ENCODE measurements around the gene CERS3. TPM values are rescaled to one million over a fixed set of nuclear protein-coding genes. Genes with fewer than 3 reads are reported as not detected.

Gene CERS3
- polyA plus RNA-seq, 3 donors, result 0.04 TPM; not detected in 2

- Mint-ChIP-seq H3K27ac (peak overlapping the region in 1 of 7 donors; percentile 80), H3K36me3 (peaks cover 43 to 49% of the 10 kb centered on the region in 2 donors), H3K27me3 (ENCODE audit: low read depth in 3 of 3) (no peaks in the 10 kb centered on the region), H3K4me3 (no peak overlapping the region), H3K9me3 (no peaks in the 10 kb centered on the region), H3K4me1 (peaks cover 10% of the 10 kb centered on the region)
- no peak overlapping the region for H3K27ac ChIP-seq (ENCODE audit: low read depth in 1 of 2, low read length in 2 of 2)
- no peak overlapping the region for H3K9ac ChIP-seq (ENCODE audit: insufficient read depth, low read length, poor library complexity, severe bottlenecking)
- H4K20me1 ChIP-seq (ENCODE audit: insufficient read depth, low read length), result no peaks in the 10 kb centered on the region
- intact Hi-C loops (cut with micrococcal nuclease), result no loop called here
- TF ChIP-seq CTCF (IDR thresholded peaks at IDR 0.05), result no peak
- DNase-seq, result no peak
- WGBS (ENCODE audit: insufficient coverage), result 89% methylated on average over 6 of the region's 8 CpGs
- H3K36me3 ChIP-seq (replicated peaks in 1 of 2; ENCODE audit: control insufficient read depth in 1 of 2, insufficient read depth in 2 of 2, low read length in 2 of 2), result peaks cover 23 to 56% of the 10 kb centered on the region in 2 donors
- peaks cover 7 to 15% of the 10 kb centered on the region in 2 donors for H3K4me1 ChIP-seq (ENCODE audit: control insufficient read depth in 1 of 2, insufficient read depth in 2 of 2, low read length in 2 of 2)
- H3K27me3 ChIP-seq (ENCODE audit: control insufficient read depth in 2 of 2, insufficient read depth in 2 of 2, low read length in 2 of 2), result no peaks in the 10 kb centered on the region
- no peaks in the 10 kb centered on the region for H3K79me2 ChIP-seq (ENCODE audit: insufficient read depth, low read length)
- no peak overlapping the region for H2AFZ ChIP-seq (ENCODE audit: insufficient read depth, low read depth, low read length, poor library complexity, severe bottlenecking)
- no peak overlapping the region for H3K4me3 ChIP-seq (replicated peaks in 1 of 3; ENCODE audit: low read depth in 2 of 3, low read length in 3 of 3)
- no peaks in the 10 kb centered on the region for H3K9me3 ChIP-seq (replicated peaks in 1 of 2; ENCODE audit: control insufficient read depth in 1 of 2, insufficient read depth in 1 of 2, low read length in 2 of 2)
- no peak overlapping the region for H3K4me2 ChIP-seq (replicated peaks; ENCODE audit: extremely low read depth, low read length, poor library complexity, severe bottlenecking)
Observed at GRCh38 chr15:100569391-100569790, 40.6 kb upstream of the CERS3 start.

DNA sequence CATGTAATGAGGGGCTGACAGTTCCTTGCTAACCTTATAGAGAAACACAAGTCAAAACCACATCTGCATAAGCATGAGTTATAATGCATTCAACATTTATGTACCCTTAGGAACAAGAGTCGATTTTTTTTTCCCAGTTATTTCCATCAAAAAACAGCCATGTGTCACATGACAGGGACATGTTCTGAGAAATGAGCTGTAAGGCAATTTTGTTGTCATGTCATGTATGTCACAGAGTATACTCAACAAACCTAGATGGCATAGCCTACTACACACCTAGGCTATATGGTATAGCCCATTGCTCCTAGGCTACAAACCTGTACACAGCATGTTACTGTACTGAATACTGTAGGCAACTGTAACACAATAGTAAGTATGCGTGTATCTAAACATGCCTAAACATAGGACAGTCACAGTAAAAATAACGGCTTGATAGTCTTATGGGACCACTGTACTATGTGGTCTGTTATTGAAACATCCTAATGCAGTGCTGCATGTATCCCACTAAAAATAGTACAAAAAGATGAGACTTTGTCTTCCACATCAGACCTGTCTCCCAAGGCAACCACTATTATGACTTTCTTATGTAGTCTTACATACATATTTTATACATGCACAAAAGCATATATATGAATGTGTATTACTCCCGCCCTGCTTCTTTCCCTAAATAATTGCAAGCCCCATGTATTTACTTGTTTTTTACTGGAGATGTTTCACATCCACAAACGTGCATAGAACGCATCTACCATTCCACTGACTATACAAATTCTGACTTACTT lies 38.3 kb upstream of the CERS3 start:
- Histone ChIP-seq H3K36me3 (replicated peaks in 1 of 2; ENCODE audit: control insufficient read depth in 1 of 2, insufficient read depth in 2 of 2, low read length in 2 of 2) (peaks cover 9 to 38% of the 10 kb centered on the region in 2 donors), H4K20me1 (ENCODE audit: insufficient read depth, low read length) (no peaks in the 10 kb centered on the region), H3K27ac (ENCODE audit: low read depth in 1 of 2, low read length in 2 of 2) (no peak overlapping the region), H3K79me2 (ENCODE audit: insufficient read depth, low read length) (no peaks in the 10 kb centered on the region), H3K9me3 (replicated peaks in 1 of 2; ENCODE audit: control insufficient read depth in 1 of 2, insufficient read depth in 1 of 2, low read length in 2 of 2) (no peaks in the 10 kb centered on the region), H3K4me3 (replicated peaks in 1 of 3; ENCODE audit: low read depth in 2 of 3, low read length in 3 of 3) (no peak overlapping the region), H3K4me2 (replicated peaks; ENCODE audit: extremely low read depth, low read length, poor library complexity, severe bottlenecking) (no peak overlapping the region), H3K9ac (ENCODE audit: insufficient read depth, low read length, poor library complexity, severe bottlenecking) (no peak overlapping the region), H3K4me1 (ENCODE audit: control insufficient read depth in 1 of 2, insufficient read depth in 2 of 2, low read length in 2 of 2) (peaks cover 7 to 18% of the 10 kb centered on the region in 2 donors), H3K27me3 (ENCODE audit: control insufficient read depth in 2 of 2, insufficient read depth in 2 of 2, low read length in 2 of 2) (no peaks in the 10 kb centered on the region), H2AFZ (ENCODE audit: insufficient read depth, low read depth, low read length, poor library complexity, severe bottlenecking) (no peak overlapping the region)
- Mint-ChIP-seq H3K9me3 (no peaks in the 10 kb centered on the region), H3K36me3 (peaks cover 35 to 38% of the 10 kb centered on the region in 2 donors), H3K27ac (no peak overlapping the region), H3K4me1 (peaks cover 13% of the 10 kb centered on the region), H3K4me3 (no peak overlapping the region), H3K27me3 (ENCODE audit: low read depth in 3 of 3) (no peaks in the 10 kb centered on the region)
- TF ChIP-seq CTCF (IDR thresholded peaks at IDR 0.05), result no peak
- intact Hi-C loops (cut with micrococcal nuclease), result no loop called here
- DNase-seq, result no peak
- 100% methylated on average over 2 of the region's 6 CpGs for WGBS (ENCODE audit: insufficient coverage)
